ENCODE data around the gene CKAP4.

GRCh38 chr12:106258935-106259334, 11.1 kb upstream of the CKAP4 start:
- TF ChIP-seq POLR2A (IDR thresholded peaks at IDR 0.05) (no peak), CTCF (IDR thresholded peaks at IDR 0.05) (no peak)
